Colonic mucosa (tissue), 4 donors: Measurements from ENCODE around the gene PHF23. TPM values are rescaled to one million over a fixed set of nuclear protein-coding genes. Genes with fewer than 3 reads are reported as not detected.

Source experiments
- DNase-seq: peaks from one replicate; pipeline ENCODE4 v3.0.0-alpha.2; 2020
- H3K27ac ChIP-seq: fragments of 200-600 bp; one replicate; pipeline ENCODE4 v1.8.0; 2021
- H3K27me3 ChIP-seq: fragments of 200-600 bp; one replicate; pipeline ENCODE4 v1.8.0; 2021
- H3K36me3 ChIP-seq: fragments of 200-600 bp; one replicate; pipeline ENCODE4 v1.8.0; 2021
- H3K4me1 ChIP-seq: fragments of 200-600 bp; one replicate; pipeline ENCODE4 v1.8.0; 2021; ENCODE audit warnings: mild to moderate bottlenecking
- H3K4me3 ChIP-seq: fragments of 200-600 bp; one replicate; pipeline ENCODE4 v1.8.0; 2021
- H3K9ac ChIP-seq, 2 donors: one replicate each; pipeline ENCODE4 v1.7.0; 2013; ENCODE audit warnings: control low read depth in 2 of 2, low read depth in 2 of 2, low read length in 2 of 2
- H3K9me3 ChIP-seq: fragments of 200-600 bp; one replicate; pipeline ENCODE4 v1.8.0; 2021
- intact Hi-C: fragments of 100-400 bp; cut with DNase I; formaldehyde crosslinking; loops from one replicate; pipeline ENCODE4 v1.14.1; 2022
- microRNA-seq: library from miRNA; unstranded; fragments of <30 nt; microRNA quantifications from one replicate; pipeline ENCODE4, GENCODE V29; 2019
- total RNA-seq, 2 donors: library from RNA; stranded (reverse); fragmentation: NEBNext Ultra II Directional in 1 of 2; extraction: Animal tissue kit (Norgen Biotek cat#: 25700) in 1 of 2; gene quantifications; one replicate each; pipeline ENCODE4 v1.2.1, GENCODE V29; 2021
- TF ChIP-seq, protein P1 (sequence below): fragments of 200-600 bp; IDR thresholded peaks from one replicate; pipeline ENCODE4 v1.8.0; 2022; ENCODE audit warnings: antibody characterized with exemption, mild to moderate bottlenecking
- donor health status: healthy.
- donor health status: DM: no; HTN: no; CAD: no.
- donor health status: DM: no; HTN: no; CAD: no.

Gene PHF23
- total RNA-seq, 2 donors from 2014 or later: 29.8 to 38.6 TPM

- H3K9ac ChIP-seq: no peak overlapping the region
- no peak overlapping the region for H3K4me3 ChIP-seq
- intact Hi-C loops: no loop called here
- no peak for DNase-seq
- no peaks in the 10 kb centered on the region for H3K27me3 ChIP-seq
- H3K9me3 ChIP-seq: no peaks in the 10 kb centered on the region
- no peaks in the 10 kb centered on the region for H3K36me3 ChIP-seq
- H3K4me1 ChIP-seq: no peaks in the 10 kb centered on the region
- TF ChIP-seq, protein P1, sequence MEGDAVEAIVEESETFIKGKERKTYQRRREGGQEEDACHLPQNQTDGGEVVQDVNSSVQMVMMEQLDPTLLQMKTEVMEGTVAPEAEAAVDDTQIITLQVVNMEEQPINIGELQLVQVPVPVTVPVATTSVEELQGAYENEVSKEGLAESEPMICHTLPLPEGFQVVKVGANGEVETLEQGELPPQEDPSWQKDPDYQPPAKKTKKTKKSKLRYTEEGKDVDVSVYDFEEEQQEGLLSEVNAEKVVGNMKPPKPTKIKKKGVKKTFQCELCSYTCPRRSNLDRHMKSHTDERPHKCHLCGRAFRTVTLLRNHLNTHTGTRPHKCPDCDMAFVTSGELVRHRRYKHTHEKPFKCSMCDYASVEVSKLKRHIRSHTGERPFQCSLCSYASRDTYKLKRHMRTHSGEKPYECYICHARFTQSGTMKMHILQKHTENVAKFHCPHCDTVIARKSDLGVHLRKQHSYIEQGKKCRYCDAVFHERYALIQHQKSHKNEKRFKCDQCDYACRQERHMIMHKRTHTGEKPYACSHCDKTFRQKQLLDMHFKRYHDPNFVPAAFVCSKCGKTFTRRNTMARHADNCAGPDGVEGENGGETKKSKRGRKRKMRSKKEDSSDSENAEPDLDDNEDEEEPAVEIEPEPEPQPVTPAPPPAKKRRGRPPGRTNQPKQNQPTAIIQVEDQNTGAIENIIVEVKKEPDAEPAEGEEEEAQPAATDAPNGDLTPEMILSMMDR: no peak
- no peak overlapping the region for H3K27ac ChIP-seq
These were observed 46.9 kb downstream of the PHF23 start for GRCh38 chr17:7192271-7192937.

DNA sequence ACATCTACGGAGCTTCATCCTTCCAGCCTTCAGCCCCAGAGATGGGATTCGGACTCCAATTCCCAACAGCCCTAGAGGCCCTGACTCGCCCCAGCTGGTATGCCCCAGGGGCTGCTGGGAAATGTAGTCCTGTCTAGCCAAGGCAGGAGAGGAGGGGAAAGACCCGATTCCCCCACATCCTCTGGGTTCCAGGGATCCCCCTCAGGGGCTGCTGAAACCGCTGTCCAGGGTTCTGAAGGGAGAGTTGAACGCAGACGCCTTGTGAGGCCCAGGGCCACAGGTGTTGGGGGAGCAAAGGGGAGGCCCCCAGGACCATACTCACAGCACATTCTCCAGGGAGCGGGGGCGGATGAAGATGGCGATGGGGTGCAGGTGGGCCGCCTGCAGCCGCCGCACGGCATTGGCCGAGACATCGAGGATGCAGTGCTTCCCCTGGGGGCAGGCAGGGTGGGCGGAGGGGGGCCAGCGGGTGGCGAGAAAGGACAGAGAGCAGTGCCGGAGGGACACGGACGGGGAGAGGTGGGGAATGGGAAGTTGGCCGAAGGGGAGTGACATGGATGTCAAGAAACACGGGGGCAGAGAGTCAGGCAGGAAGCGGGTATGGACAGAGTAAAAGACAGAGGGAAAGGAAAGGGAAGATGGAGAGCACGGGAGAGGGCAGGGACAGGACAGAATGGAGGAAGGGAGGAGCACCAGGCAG lies 47.5 kb downstream of the PHF23 start:
- no peak overlapping the region for H3K9ac ChIP-seq
- peak; percentile 47 for DNase-seq
- H3K4me1 ChIP-seq: no peaks in the 10 kb centered on the region
- intact Hi-C loops: no loop called here
- H3K27me3 ChIP-seq: no peaks in the 10 kb centered on the region
- H3K36me3 ChIP-seq: no peaks in the 10 kb centered on the region
- no peak overlapping the region for H3K4me3 ChIP-seq
- H3K27ac ChIP-seq: no peak overlapping the region
- no peaks in the 10 kb centered on the region for H3K9me3 ChIP-seq
- TF ChIP-seq, protein P1: no peak

DNA sequence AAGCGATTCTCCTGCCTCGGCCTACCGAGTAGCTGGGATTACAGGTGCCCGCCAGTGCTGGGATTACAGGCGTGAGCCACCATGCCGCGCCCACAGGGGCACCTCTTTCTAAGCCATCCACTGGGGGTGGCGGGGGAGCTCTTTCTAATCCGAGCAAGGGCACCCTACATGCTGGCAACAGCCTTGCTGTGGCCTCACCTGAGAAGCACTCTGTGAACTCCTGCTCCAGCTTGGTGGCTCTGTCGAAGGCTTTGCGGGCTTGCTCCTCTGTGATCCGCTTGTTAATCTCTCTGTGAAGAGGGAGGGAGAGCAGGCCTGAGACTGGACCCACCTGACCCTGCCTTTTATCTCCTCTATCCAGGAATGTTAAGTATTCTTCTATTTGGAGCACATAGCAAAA lies 48.2 kb downstream of the PHF23 start:
- no peak for DNase-seq
- no peaks in the 10 kb centered on the region for H3K9me3 ChIP-seq
- no peaks in the 10 kb centered on the region for H3K27me3 ChIP-seq

DNA sequence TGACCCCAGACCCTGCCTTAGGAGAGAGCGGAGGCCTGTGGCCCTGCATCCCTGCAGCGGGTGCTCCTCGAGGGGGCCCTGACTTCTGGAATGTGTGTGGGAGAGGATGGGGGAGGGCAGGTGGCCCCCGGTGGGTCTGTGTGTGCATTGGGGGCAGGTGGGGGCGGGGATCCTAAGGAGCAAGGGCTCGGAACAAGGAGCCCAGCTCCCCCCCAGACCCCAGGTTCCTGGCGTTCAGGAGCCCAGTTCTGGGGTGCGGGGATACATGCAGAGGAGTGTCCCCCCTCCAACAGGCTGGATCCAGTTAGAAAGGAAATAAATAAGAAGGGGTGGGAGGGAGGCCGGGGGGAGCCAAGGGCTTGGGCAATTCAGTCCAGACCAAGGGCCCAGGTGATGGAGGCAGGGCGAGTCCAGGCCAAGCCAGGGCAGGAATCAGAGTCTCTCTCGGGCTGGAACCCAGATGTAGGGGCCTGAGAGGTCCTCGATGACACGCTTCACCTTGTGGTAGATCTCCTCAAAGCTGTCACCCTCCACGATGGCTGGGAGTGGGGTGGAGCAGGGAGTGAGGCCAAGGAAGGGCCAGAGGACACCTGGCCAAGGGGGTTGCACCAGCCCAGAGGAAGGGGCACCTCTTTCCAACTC lies 48.9 kb downstream of the PHF23 start:
- TF ChIP-seq, protein P1: no peak
- no peaks in the 10 kb centered on the region for H3K36me3 ChIP-seq
- intact Hi-C loops: no loop called here
- no peaks in the 10 kb centered on the region for H3K4me1 ChIP-seq
- H3K27ac ChIP-seq: no peak overlapping the region
- H3K27me3 ChIP-seq: no peaks in the 10 kb centered on the region
- H3K9me3 ChIP-seq: no peaks in the 10 kb centered on the region
- no peak overlapping the region for H3K4me3 ChIP-seq
- no peak overlapping the region for H3K9ac ChIP-seq
- DNase-seq: no peak

More for the DNA sequence above, 48.2 kb downstream of the PHF23 start:
- no peaks in the 10 kb centered on the region for H3K4me1 ChIP-seq
- H3K36me3 ChIP-seq: no peaks in the 10 kb centered on the region
- TF ChIP-seq, protein P1: no peak
- H3K27ac ChIP-seq: no peak overlapping the region
- H3K4me3 ChIP-seq: no peak overlapping the region
- intact Hi-C loops: no loop called here
- no peak overlapping the region for H3K9ac ChIP-seq

- Histone ChIP-seq H3K4me1 (no peaks in the 10 kb centered on the region), H3K4me3 (no peak overlapping the region), H3K9ac (no peak overlapping the region), H3K27me3 (no peaks in the 10 kb centered on the region), H3K9me3 (no peaks in the 10 kb centered on the region), H3K27ac (no peak overlapping the region), H3K36me3 (no peaks in the 10 kb centered on the region)
- intact Hi-C loops: no loop called here
- TF ChIP-seq, protein P1: no peak
- no peak for DNase-seq
These were observed 53.0 kb downstream of the PHF23 start for GRCh38 chr17:7186241-7186640.

Small RNA genes lying within 50 kb of the gene (microRNA-seq; reads per million reads assigned to microRNA genes)
- gene MIR324: 1,490 reads per million, percentile 83 among the genes with 10 or more reads in this experiment

Other genes starting within 250 kb of the PHF23 start
- 1 to 10 TPM in 1 of 2 donors, not detected in 1; 2.0 TPM for gene ALOX12, start 243.4 kb downstream of the PHF23 start, total RNA-seq
- gene RNASEK, start 226.8 kb downstream of the PHF23 start, total RNA-seq: 100 to 1,000 TPM; 190 to 204 TPM
- 1 to 10 TPM in 1 of 2 donors, under 1 TPM in 1; 0.89 to 7.3 TPM for gene BCL6B, start 216.4 kb downstream of the PHF23 start, total RNA-seq
- 10 to 100 TPM; 11.0 to 13.9 TPM for gene SLC16A13, start 203.4 kb downstream of the PHF23 start, total RNA-seq
- gene SLC16A11, start 195.4 kb downstream of the PHF23 start, total RNA-seq: under 1 TPM; 0.22 to 0.40 TPM
- gene CLEC10A, start 159.2 kb downstream of the PHF23 start, total RNA-seq: 1 to 10 TPM in 1 of 2 donors, under 1 TPM in 1; 0.96 to 9.7 TPM
- under 1 TPM; 0.45 to 0.49 TPM for gene ASGR2, start 124.6 kb downstream of the PHF23 start, total RNA-seq
- gene ASGR1, start 60.1 kb downstream of the PHF23 start, total RNA-seq: 1 to 10 TPM in 1 of 2 donors, under 1 TPM in 1; 0.47 to 1.1 TPM
- gene DLG4, start 19.6 kb downstream of the PHF23 start, total RNA-seq: 1 to 10 TPM; 4.8 to 5.6 TPM
- 100 to 1,000 TPM; 606 to 859 TPM for gene ACADVL, start 19.5 kb downstream of the PHF23 start, total RNA-seq
- gene DVL2, start 4.9 kb downstream of the PHF23 start, total RNA-seq: 10 to 100 TPM; 32.4 to 42.4 TPM
- 100 to 1,000 TPM; 378 to 513 TPM for gene GABARAP, start 3.0 kb upstream of the PHF23 start, total RNA-seq
- gene CTDNEP1, start 12.3 kb upstream of the PHF23 start, total RNA-seq: 100 to 1,000 TPM; 124 to 145 TPM
- gene ELP5, start 12.8 kb upstream of the PHF23 start, total RNA-seq: 10 to 100 TPM; 34.4 to 77.9 TPM
- 100 to 1,000 TPM; 798 to 919 TPM for gene CLDN7, start 23.0 kb upstream of the PHF23 start, total RNA-seq
- gene SLC2A4, start 42.3 kb upstream of the PHF23 start, total RNA-seq: 1 to 10 TPM; 1.9 to 5.7 TPM
- gene YBX2, start 55.2 kb upstream of the PHF23 start, total RNA-seq: 10 to 100 TPM; 22.1 to 40.4 TPM
- 100 to 1,000 TPM; 367 to 917 TPM for gene EIF5A, start 68.2 kb upstream of the PHF23 start, total RNA-seq
- 10 to 100 TPM; 53.8 to 85.7 TPM for gene GPS2, start 75.9 kb upstream of the PHF23 start, total RNA-seq
- gene NEURL4, start 89.9 kb upstream of the PHF23 start, total RNA-seq: 10 to 100 TPM; 30.2 to 55.8 TPM
- gene ACAP1, start 97.1 kb upstream of the PHF23 start, total RNA-seq: 10 to 100 TPM in 1 of 2 donors, 1 to 10 TPM in 1; 7.4 to 12.1 TPM
- 10 to 100 TPM in 1 of 2 donors, 1 to 10 TPM in 1; 5.6 to 12.6 TPM for gene KCTD11, start 112.7 kb upstream of the PHF23 start, total RNA-seq
- not detected for gene TMEM95, start 115.7 kb upstream of the PHF23 start, total RNA-seq
- gene TNK1, start 141.6 kb upstream of the PHF23 start, total RNA-seq: 10 to 100 TPM; 18.0 to 22.6 TPM
- gene PLSCR3, start 155.1 kb upstream of the PHF23 start, total RNA-seq: 10 to 100 TPM; 11.0 to 12.0 TPM
- gene TMEM256, start 164.6 kb upstream of the PHF23 start, total RNA-seq: 100 to 1,000 TPM in 1 of 2 donors, 10 to 100 TPM in 1; 88.2 to 101 TPM
- gene NLGN2, start 168.4 kb upstream of the PHF23 start, total RNA-seq: 1 to 10 TPM; 2.5 to 5.0 TPM
- not detected for gene SPEM1, start 180.9 kb upstream of the PHF23 start, total RNA-seq
- not detected for gene SPEM2, start 186.2 kb upstream of the PHF23 start, total RNA-seq
- gene SPEM3, start 189.4 kb upstream of the PHF23 start, total RNA-seq: not detected
- gene TMEM102, start 196.0 kb upstream of the PHF23 start, total RNA-seq: 10 to 100 TPM; 20.4 to 20.6 TPM
- gene FGF11, start 200.1 kb upstream of the PHF23 start, total RNA-seq: 1 to 10 TPM; 1.2 to 1.6 TPM
- 1 to 10 TPM; 4.3 to 6.1 TPM for gene CHRNB1, start 205.6 kb upstream of the PHF23 start, total RNA-seq
- gene ZBTB4, start 240.2 kb upstream of the PHF23 start, total RNA-seq: 10 to 100 TPM; 12.9 to 26.7 TPM
- gene SLC35G6, start 242.0 kb upstream of the PHF23 start, total RNA-seq: not detected
- 100 to 1,000 TPM in 1 of 2 donors, 10 to 100 TPM in 1; 73.5 to 137 TPM for gene POLR2A, start 244.9 kb upstream of the PHF23 start, total RNA-seq